ENCODE data around the gene ULK4.

ULK4 gene

DNA sequence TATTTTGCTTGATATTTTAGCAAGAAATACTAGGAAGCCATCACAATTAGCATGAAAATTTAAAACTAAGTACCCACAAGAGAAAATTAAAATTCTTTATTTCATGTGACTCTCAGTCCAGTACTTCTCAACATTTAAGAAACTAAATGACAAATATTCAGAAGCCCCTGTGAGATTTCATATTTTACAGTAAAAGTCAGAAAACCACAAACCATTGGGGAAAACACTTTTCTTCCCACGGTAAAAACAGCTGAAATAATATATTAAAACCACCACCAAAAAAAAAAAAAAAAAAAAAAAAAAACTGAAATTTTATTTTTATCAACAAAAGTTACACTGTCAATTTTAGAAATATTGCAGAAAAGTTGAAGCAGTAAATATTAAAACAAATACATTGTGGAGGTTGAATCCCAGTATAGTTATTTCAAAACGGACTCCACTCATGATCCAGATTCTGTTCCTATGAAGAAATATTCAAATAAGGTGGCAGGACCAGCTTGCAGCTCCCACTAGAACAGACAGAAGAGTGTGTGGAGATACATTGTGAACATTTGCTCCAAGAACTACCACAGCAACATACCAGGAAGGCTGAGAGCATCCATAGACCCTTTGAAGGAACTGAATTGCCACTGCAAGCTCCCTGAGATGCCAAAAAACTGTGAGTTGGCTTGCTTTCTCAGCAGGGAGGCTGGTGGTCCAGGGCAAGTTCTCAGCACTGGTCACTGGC lies 454.4 kb downstream of the ULK4 start:
- H3K36me3 ChIP-seq (ENCODE audit: control insufficient read depth in 5 of 5, insufficient read depth in 5 of 5, low read length in 5 of 5), result no peaks in the 10 kb centered on the region
- no peak overlapping the region for H3K9ac ChIP-seq (ENCODE audit: low read length in 5 of 5)
- no peaks in the 10 kb centered on the region for H3K27me3 ChIP-seq (ENCODE audit: control insufficient read depth in 5 of 5, insufficient read depth in 4 of 5, low read length in 5 of 5)
- no peaks in the 10 kb centered on the region for H3K4me1 ChIP-seq (ENCODE audit: control insufficient read depth in 5 of 5, insufficient read depth in 5 of 5, low read length in 5 of 5)
- peaks cover 0 to 5% (median 0%) of the 10 kb centered on the region in 5 donors for H3K9me3 ChIP-seq (ENCODE audit: control insufficient read depth in 5 of 5, low read length in 5 of 5)
- no peak overlapping the region for H3K27ac ChIP-seq (ENCODE audit: low read depth, low read length)
- no peak overlapping the region for H3K4me3 ChIP-seq (ENCODE audit: low read depth in 1 of 5, low read length in 5 of 5)

- H3K27me3 ChIP-seq (ENCODE audit: control insufficient read depth in 5 of 5, insufficient read depth in 4 of 5, low read length in 5 of 5), result no peaks in the 10 kb centered on the region
- H3K9ac ChIP-seq (ENCODE audit: low read length in 5 of 5), result no peak overlapping the region
- H3K27ac ChIP-seq (ENCODE audit: low read depth, low read length), result no peak overlapping the region
- no peaks in the 10 kb centered on the region for H3K4me1 ChIP-seq (ENCODE audit: control insufficient read depth in 5 of 5, insufficient read depth in 5 of 5, low read length in 5 of 5)
- H3K36me3 ChIP-seq (ENCODE audit: control insufficient read depth in 5 of 5, insufficient read depth in 5 of 5, low read length in 5 of 5), result no peaks in the 10 kb centered on the region
- peaks cover 0 to 5% (median 0%) of the 10 kb centered on the region in 5 donors for H3K9me3 ChIP-seq (ENCODE audit: control insufficient read depth in 5 of 5, low read length in 5 of 5)
- no peak overlapping the region for H3K4me3 ChIP-seq (ENCODE audit: low read depth in 1 of 5, low read length in 5 of 5)
Observed at GRCh38 chr3:41503998-41504623, 457.8 kb downstream of the ULK4 start.

DNA sequence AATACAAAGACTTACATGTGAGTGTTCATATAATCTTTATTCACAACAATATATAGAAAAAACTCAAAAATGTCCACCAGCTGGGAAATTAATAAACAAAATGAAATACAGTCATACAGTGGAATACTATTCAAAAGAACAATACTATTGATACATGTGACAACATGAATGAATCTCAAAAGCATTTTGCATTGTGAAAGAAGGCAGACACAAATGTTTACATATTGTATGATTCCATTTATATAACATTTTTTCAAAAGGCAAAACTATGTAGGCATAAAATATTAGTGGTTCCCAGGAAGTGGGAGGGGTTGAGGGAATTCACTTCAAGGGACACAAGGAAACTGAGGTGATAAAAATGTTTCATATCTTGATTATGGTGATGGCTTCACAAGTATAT lies 459.4 kb downstream of the ULK4 start:
- H3K36me3 ChIP-seq (ENCODE audit: control insufficient read depth in 5 of 5, insufficient read depth in 5 of 5, low read length in 5 of 5), result no peaks in the 10 kb centered on the region
- H3K9ac ChIP-seq (ENCODE audit: low read length in 5 of 5), result no peak overlapping the region
- H3K27ac ChIP-seq (ENCODE audit: low read depth, low read length), result no peak overlapping the region
- H3K4me1 ChIP-seq (ENCODE audit: control insufficient read depth in 5 of 5, insufficient read depth in 5 of 5, low read length in 5 of 5), result no peaks in the 10 kb centered on the region
- no peaks in the 10 kb centered on the region for H3K9me3 ChIP-seq (ENCODE audit: control insufficient read depth in 5 of 5, low read length in 5 of 5)
- H3K27me3 ChIP-seq (ENCODE audit: control insufficient read depth in 5 of 5, insufficient read depth in 4 of 5, low read length in 5 of 5), result no peaks in the 10 kb centered on the region
- no peak overlapping the region for H3K4me3 ChIP-seq (ENCODE audit: low read depth in 1 of 5, low read length in 5 of 5)

DNA sequence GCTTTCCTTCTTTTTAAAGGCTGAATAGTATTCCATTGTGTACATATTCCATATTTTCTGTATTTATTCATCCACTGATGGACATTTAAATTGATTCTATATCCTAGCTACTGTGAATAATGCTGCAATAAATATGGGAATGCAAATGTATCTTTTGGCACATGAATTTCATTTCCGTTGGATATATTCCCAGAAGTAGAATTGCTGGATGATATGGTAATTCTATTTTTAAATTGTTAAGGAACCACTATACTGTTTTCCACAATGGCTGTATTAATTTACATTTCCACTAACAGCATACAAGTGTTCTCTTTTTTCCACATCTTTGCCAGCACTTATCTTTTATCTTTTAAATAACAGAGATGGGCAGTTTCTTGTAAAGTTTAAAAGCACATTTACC lies 459.9 kb downstream of the ULK4 start:
- no peaks in the 10 kb centered on the region for H3K4me1 ChIP-seq (ENCODE audit: control insufficient read depth in 5 of 5, insufficient read depth in 5 of 5, low read length in 5 of 5)
- H3K27me3 ChIP-seq (ENCODE audit: control insufficient read depth in 5 of 5, insufficient read depth in 4 of 5, low read length in 5 of 5), result no peaks in the 10 kb centered on the region
- no peak overlapping the region for H3K9ac ChIP-seq (ENCODE audit: low read length in 5 of 5)
- H3K9me3 ChIP-seq (ENCODE audit: control insufficient read depth in 5 of 5, low read length in 5 of 5), result no peaks in the 10 kb centered on the region
- H3K36me3 ChIP-seq (ENCODE audit: control insufficient read depth in 5 of 5, insufficient read depth in 5 of 5, low read length in 5 of 5), result no peaks in the 10 kb centered on the region
- H3K4me3 ChIP-seq (ENCODE audit: low read depth in 1 of 5, low read length in 5 of 5), result no peak overlapping the region
- no peak overlapping the region for H3K27ac ChIP-seq (ENCODE audit: low read depth, low read length)

DNA sequence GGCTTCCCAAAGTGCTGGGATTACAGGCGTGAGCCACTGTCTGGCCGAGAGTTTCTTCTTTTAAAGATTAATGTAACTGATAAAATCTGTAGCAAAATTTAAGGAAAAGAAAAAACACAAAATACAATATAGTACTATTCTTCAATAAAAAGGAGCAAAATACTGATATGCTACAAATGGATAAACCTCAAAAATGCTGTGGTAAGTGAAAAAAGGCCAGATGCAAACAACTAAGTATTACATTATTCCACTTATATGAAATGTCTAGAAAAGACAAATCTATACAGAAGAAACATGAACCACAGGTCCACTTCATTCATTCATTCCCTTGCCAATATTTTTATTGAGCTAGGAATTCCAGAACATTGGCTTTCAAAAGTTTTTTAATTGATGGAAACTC lies 463.1 kb downstream of the ULK4 start:
- Histone ChIP-seq H3K27me3 (ENCODE audit: control insufficient read depth in 5 of 5, insufficient read depth in 4 of 5, low read length in 5 of 5) (no peaks in the 10 kb centered on the region), H3K4me1 (ENCODE audit: control insufficient read depth in 5 of 5, insufficient read depth in 5 of 5, low read length in 5 of 5) (no peaks in the 10 kb centered on the region), H3K9ac (ENCODE audit: low read length in 5 of 5) (no peak overlapping the region), H3K9me3 (ENCODE audit: control insufficient read depth in 5 of 5, low read length in 5 of 5) (no peaks in the 10 kb centered on the region), H3K36me3 (ENCODE audit: control insufficient read depth in 5 of 5, insufficient read depth in 5 of 5, low read length in 5 of 5) (no peaks in the 10 kb centered on the region), H3K27ac (ENCODE audit: low read depth, low read length) (no peak overlapping the region), H3K4me3 (ENCODE audit: low read depth in 1 of 5, low read length in 5 of 5) (no peak overlapping the region)

- Histone ChIP-seq H3K36me3 (ENCODE audit: control insufficient read depth in 5 of 5, insufficient read depth in 5 of 5, low read length in 5 of 5) (no peaks in the 10 kb centered on the region), H3K27me3 (ENCODE audit: control insufficient read depth in 5 of 5, insufficient read depth in 4 of 5, low read length in 5 of 5) (no peaks in the 10 kb centered on the region), H3K9ac (ENCODE audit: low read length in 5 of 5) (no peak overlapping the region), H3K4me3 (ENCODE audit: low read depth in 1 of 5, low read length in 5 of 5) (no peak overlapping the region), H3K4me1 (ENCODE audit: control insufficient read depth in 5 of 5, insufficient read depth in 5 of 5, low read length in 5 of 5) (no peaks in the 10 kb centered on the region), H3K9me3 (ENCODE audit: control insufficient read depth in 5 of 5, low read length in 5 of 5) (no peaks in the 10 kb centered on the region), H3K27ac (ENCODE audit: low read depth, low read length) (no peak overlapping the region)
Observed at GRCh38 chr3:41490360-41490759, 471.5 kb downstream of the ULK4 start.

DNA sequence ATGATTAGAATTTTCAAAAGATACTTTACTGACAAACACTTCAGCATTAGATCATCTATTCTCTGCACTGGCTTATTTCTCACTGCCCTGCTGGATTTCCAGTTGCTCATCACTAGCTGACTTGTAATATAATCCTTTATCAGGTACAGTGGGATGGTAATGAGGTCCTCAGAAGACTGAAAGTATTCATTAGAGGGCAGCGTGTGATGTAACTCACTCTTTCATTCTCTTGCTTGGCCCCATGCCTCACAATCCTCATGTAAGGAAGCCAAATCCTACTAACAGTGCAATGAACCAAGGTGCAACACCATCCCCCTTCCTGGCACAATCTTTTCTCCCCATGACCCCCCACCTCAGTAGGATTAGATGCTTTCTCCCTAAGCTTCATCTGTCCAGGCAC lies 472.7 kb downstream of the ULK4 start:
- Histone ChIP-seq H3K4me1 (ENCODE audit: control insufficient read depth in 5 of 5, insufficient read depth in 5 of 5, low read length in 5 of 5) (no peaks in the 10 kb centered on the region), H3K9me3 (ENCODE audit: control insufficient read depth in 5 of 5, low read length in 5 of 5) (no peaks in the 10 kb centered on the region), H3K36me3 (ENCODE audit: control insufficient read depth in 5 of 5, insufficient read depth in 5 of 5, low read length in 5 of 5) (no peaks in the 10 kb centered on the region), H3K27ac (ENCODE audit: low read depth, low read length) (no peak overlapping the region), H3K4me3 (ENCODE audit: low read depth in 1 of 5, low read length in 5 of 5) (no peak overlapping the region), H3K9ac (ENCODE audit: low read length in 5 of 5) (no peak overlapping the region), H3K27me3 (ENCODE audit: control insufficient read depth in 5 of 5, insufficient read depth in 4 of 5, low read length in 5 of 5) (no peaks in the 10 kb centered on the region)

- Histone ChIP-seq H3K27ac (ENCODE audit: low read depth, low read length) (no peak overlapping the region), H3K4me1 (ENCODE audit: control insufficient read depth in 5 of 5, insufficient read depth in 5 of 5, low read length in 5 of 5) (no peaks in the 10 kb centered on the region), H3K27me3 (ENCODE audit: control insufficient read depth in 5 of 5, insufficient read depth in 4 of 5, low read length in 5 of 5) (no peaks in the 10 kb centered on the region), H3K36me3 (ENCODE audit: control insufficient read depth in 5 of 5, insufficient read depth in 5 of 5, low read length in 5 of 5) (no peaks in the 10 kb centered on the region), H3K4me3 (ENCODE audit: low read depth in 1 of 5, low read length in 5 of 5) (no peak overlapping the region), H3K9me3 (ENCODE audit: control insufficient read depth in 5 of 5, low read length in 5 of 5) (no peaks in the 10 kb centered on the region), H3K9ac (ENCODE audit: low read length in 5 of 5) (no peak overlapping the region)
Observed at GRCh38 chr3:41488501-41488900, 473.4 kb downstream of the ULK4 start.

DNA sequence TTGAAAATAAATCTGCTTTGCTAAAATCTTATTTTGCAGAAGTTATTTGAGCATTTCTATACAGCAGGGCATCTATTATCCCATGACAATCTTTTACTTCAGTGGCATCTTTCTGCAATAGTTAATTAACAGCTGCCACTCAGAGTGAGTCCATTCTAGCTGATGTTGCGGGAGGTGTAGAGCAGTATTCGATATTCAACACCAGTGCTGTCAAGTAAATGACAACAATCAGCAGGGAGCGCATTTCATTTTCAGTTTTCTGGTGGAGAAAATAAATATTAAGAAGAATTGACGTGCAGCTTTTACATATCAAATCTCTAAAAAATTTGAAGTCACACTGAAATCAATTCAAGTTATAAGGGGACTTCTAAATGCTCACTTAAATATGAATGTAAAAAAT lies 476.4 kb downstream of the ULK4 start:
- H3K4me3 ChIP-seq (ENCODE audit: low read depth in 1 of 5, low read length in 5 of 5), result no peak overlapping the region
- no peak overlapping the region for H3K27ac ChIP-seq (ENCODE audit: low read depth, low read length)
- H3K9ac ChIP-seq (ENCODE audit: low read length in 5 of 5), result no peak overlapping the region
- no peaks in the 10 kb centered on the region for H3K9me3 ChIP-seq (ENCODE audit: control insufficient read depth in 5 of 5, low read length in 5 of 5)
- no peaks in the 10 kb centered on the region for H3K4me1 ChIP-seq (ENCODE audit: control insufficient read depth in 5 of 5, insufficient read depth in 5 of 5, low read length in 5 of 5)
- H3K36me3 ChIP-seq (ENCODE audit: control insufficient read depth in 5 of 5, insufficient read depth in 5 of 5, low read length in 5 of 5), result no peaks in the 10 kb centered on the region
- H3K27me3 ChIP-seq (ENCODE audit: control insufficient read depth in 5 of 5, insufficient read depth in 4 of 5, low read length in 5 of 5), result no peaks in the 10 kb centered on the region

GRCh38 chr3:41482134-41482533 lies 479.8 kb downstream of the ULK4 start:
- Histone ChIP-seq H3K9ac (ENCODE audit: low read length in 5 of 5) (no peak overlapping the region), H3K4me3 (ENCODE audit: low read depth in 1 of 5, low read length in 5 of 5) (no peak overlapping the region), H3K36me3 (ENCODE audit: control insufficient read depth in 5 of 5, insufficient read depth in 5 of 5, low read length in 5 of 5) (no peaks in the 10 kb centered on the region), H3K27me3 (ENCODE audit: control insufficient read depth in 5 of 5, insufficient read depth in 4 of 5, low read length in 5 of 5) (no peaks in the 10 kb centered on the region), H3K4me1 (ENCODE audit: control insufficient read depth in 5 of 5, insufficient read depth in 5 of 5, low read length in 5 of 5) (no peaks in the 10 kb centered on the region), H3K27ac (ENCODE audit: low read depth, low read length) (no peak overlapping the region), H3K9me3 (ENCODE audit: control insufficient read depth in 5 of 5, low read length in 5 of 5) (no peaks in the 10 kb centered on the region)
